UCSD-AML1 (cell line): Measurements from ENCODE around the gene NAA38.

Source experiments
- DNase-seq: peaks from one replicate; lab custom pipeline; 2025; ENCODE audit not compliant: unreplicated experiment; lab: John Stamatoyannopoulos, UW

NAA38 gene

DNA sequence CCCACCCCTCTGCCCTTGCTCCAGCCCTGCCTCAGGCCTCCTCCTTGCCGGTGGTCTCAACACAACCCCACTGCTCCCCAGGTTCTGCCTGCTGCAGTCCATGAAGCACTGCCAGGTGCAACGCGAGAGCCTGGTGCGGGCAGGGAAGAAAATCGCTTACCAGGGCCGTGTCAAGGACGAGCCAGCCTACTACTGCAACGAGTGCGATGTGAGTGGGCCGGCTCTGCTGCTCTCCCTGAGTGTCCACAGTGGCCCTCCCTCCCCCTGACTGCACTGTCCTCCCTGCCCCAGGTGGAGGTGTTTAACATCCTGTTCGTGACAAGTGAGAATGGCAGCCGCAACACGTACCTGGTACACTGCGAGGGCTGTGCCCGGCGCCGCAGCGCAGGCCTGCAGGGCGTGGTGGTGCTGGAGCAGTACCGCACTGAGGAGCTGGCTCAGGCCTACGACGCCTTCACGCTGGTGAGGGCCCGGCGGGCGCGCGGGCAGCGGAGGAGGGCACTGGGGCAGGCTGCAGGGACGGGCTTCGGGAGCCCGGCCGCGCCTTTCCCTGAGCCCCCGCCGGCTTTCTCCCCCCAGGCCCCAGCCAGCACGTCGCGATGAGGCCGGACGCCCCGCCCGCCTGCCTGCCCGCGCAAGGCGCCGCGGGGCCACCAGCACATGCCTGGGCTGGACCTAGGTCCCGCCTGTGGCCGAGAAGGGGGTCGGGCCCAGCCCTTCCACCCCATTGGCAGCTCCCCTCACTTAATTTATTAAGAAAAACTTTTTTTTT lies 4.3 kb downstream of the NAA38 start:
- no peak for DNase-seq

DNA sequence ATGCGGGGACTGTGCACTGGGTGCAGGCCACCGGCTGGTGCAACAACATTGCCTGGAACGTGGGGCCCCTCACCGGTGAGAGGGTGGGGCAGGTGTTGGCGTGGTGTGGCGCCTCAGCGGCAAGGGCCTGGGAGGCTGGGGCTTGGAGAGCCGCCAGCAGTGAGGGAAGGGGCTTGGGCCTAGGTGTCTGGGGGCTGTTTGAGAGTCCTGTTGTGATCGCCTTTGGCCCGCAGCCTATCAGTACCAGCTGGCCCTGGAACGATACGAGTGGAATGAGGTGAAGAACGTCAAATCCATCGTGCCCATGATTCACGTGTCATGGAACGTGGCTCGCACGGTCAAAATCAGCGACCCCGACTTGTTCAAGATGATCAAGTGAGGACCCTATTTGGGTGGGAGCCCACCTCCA lies 5.1 kb downstream of the NAA38 start:
- no peak for DNase-seq

DNA sequence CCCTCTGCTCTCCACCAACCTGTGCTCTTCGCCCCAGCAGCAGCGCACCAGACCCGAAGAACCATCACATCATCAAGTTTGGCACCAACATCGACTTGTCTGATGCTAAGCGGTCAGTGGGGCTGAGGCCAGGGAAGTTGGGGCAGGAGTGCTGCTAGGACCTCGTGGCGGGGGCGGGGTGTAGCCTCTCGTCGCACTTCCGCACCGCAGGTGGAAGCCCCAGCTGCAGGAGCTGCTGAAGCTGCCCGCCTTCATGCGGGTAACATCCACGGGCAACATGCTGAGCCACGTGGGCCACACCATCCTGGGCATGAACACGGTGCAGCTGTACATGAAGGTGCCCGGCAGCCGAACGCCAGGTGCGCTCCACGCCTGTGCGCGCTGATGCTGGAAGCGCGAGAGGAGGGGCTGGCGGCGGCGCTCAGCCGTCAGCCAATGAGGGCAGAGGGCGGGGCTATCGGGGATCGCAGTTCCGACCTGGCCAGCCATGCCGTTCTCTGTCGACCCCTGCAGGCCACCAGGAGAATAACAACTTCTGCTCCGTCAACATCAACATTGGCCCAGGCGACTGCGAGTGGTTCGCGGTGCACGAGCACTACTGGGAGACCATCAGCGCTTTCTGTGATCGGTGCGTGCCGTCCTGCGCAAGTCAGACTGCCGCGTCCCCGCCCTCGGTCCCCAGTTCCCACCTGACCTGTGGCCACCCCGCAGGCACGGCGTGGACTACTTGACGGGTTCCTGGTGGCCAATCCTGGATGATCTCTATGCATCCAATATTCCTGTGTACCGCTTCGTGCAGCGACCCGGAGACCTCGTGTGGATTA lies 5.7 kb downstream of the NAA38 start:
- peak; percentile 49 for DNase-seq

DNA sequence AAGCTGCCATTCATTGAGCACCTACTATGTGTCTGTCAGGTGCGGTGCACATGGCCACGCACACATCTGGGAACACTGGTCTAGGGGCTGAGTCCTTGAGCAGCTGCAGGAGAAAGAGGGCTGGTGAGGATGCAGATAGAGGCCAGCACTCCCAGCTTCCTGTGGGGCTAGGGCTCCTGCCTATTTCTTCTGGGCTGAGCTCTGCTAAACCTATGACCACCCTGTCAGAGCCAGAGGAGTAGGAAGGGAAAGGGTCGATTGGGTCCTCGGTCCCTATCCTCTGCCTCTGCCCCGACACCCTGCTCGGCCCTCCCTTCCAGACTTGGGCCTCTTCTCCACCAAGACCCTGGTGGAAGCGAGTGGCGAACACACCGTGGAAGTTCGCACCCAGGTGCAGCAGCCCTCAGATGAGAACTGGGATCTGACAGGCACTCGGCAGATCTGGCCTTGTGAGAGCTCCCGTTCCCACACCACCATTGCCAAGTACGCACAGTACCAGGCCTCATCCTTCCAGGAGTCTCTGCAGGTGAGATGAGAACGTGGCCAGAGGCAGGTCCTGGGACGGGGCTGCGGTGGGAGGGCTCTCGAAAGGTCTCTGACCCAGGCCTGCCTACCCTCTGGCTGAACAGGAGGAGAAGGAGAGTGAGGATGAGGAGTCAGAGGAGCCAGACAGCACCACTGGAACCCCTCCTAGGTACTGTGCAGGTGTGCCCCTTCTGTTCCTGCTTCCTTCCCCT lies 6.5 kb downstream of the NAA38 start:
- no peak for DNase-seq

DNA sequence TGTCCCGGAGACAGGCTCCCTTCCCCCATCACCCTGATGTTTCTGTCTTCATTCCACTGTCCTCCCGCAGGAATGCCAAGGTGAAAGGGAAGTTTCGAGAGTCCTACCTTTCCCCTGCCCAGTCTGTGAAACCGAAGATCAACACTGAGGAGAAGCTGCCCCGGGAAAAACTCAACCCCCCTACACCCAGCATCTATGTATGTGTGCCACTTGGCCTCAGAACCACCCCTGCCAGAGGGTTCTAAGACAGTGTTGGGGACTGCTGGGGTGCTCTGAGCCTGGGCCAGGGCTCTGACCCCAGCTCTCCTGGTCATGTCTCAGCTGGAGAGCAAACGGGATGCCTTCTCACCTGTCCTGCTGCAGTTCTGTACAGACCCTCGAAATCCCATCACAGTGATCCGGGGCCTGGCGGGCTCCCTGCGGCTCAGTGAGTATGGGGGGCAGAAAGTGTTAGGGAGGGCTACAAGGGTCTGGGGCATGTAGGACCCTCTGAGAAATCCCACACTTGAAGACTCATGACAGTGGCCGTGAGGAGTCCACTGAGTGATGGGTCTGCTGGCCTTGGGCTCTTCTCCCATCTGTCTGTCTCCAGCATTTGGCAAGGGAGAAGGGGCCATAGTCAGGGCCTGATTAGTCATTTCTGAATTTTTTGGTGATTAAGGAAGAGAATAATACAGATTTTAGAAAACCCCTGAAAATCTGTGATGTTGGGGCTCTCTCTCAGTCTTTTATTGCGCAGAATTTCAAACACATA lies 7.4 kb downstream of the NAA38 start:
- DNase-seq = no peak

DNA sequence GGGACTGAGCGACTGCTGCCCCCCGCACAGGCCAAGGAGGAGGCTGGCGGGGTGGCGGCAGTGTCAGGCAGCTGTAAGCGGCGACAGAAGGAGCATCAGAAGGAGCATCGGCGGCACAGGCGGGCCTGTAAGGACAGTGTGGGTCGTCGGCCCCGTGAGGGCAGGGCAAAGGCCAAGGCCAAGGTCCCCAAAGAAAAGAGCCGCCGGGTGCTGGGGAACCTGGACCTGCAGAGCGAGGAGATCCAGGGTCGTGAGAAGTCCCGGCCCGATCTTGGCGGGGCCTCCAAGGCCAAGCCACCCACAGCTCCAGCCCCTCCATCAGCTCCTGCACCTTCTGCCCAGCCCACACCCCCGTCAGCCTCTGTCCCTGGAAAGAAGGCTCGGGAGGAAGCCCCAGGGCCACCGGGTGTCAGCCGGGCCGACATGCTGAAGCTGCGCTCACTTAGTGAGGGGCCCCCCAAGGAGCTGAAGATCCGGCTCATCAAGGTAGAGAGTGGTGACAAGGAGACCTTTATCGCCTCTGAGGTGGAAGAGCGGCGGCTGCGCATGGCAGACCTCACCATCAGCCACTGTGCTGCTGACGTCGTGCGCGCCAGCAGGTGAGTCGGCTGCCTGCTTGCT lies 8.1 kb downstream of the NAA38 start:
- DNase-seq = no peak

DNA sequence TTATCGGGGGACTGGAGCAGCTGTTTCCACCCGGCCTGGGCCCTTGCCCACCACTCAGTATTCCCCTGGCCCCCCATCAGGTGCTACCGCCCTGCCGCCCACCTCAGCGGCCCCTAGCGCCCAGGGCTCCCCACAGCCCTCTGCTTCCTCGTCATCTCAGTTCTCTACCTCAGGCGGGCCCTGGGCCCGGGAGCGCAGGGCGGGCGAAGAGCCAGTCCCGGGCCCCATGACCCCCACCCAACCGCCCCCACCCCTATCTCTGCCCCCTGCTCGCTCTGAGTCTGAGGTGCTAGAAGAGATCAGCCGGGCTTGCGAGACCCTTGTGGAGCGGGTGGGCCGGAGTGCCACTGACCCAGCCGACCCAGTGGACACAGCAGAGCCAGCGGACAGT lies 8.6 kb downstream of the NAA38 start:
- DNase-seq = no peak

DNA sequence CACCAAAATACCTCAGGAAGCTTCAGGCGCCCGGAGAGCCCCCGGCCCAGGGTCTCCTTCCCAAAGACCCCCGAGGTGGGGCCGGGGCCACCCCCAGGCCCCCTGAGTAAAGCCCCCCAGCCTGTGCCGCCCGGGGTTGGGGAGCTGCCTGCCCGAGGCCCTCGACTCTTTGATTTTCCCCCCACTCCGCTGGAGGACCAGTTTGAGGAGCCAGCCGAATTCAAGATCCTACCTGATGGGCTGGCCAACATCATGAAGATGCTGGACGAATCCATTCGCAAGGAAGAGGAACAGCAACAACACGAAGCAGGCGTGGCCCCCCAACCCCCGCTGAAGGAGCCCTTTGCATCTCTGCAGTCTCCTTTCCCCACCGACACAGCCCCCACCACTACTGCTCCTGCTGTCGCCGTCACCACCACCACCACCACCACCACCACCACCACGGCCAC lies 9.2 kb downstream of the NAA38 start:
- DNase-seq = no peak

DNA sequence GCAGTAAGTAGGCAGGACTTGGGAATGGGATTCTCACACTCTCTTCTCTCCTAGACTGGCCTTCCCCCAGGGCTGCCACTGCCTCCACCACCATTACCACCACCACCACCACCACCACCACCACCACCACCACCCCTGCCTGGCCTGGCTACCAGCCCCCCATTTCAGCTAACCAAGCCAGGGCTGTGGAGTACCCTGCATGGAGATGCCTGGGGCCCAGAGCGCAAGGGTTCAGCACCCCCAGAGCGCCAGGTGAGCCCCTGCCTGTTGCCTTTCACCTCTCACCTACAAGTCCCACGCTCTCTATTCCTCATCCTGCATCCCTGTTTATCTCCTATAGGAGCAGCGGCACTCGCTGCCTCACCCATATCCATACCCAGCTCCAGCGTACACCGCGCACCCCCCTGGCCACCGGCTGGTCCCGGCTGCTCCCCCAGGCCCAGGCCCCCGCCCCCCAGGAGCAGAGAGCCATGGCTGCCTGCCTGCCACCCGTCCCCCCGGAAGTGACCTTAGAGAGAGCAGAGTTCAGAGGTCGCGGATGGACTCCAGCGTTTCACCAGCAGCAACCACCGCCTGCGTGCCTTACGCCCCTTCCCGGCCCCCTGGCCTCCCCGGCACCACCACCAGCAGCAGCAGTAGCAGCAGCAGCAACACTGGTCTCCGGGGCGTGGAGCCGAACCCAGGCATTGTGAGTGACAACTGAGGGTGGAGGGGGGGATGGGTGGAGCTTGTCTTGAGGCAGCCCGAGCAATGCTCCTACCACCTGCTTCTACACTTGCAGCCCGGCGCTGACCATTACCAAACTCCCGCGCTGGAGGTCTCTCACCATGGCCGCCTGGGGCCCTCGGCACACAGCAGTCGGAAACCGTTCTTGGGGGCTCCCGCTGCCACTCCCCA lies 10.3 kb downstream of the NAA38 start:
- DNase-seq = no peak

DNA sequence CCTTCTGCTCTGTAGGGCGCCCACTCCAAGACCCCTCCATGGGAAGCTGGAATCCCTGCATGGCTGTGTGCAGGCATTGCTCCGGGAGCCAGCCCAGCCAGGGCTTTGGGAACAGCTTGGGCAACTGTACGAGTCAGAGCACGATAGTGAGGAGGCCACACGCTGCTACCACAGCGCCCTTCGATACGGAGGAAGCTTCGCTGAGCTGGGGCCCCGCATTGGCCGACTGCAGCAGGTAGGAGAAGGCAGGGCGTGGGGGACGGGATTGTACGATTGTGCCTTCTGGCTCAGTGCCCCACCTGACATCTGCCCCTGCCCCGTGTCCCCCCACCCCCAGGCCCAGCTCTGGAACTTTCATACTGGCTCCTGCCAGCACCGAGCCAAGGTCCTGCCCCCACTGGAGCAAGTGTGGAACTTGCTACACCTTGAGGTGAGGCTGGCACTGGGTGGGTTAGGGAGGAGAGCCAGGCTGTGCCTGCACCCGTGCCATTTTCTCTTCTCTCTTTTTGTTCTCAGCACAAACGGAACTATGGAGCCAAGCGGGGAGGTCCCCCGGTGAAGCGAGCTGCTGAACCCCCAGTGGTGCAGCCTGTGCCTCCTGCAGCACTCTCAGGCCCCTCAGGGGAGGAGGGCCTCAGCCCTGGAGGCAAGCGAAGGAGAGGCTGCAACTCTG lies 11.2 kb downstream of the NAA38 start:
- no peak for DNase-seq

DNA sequence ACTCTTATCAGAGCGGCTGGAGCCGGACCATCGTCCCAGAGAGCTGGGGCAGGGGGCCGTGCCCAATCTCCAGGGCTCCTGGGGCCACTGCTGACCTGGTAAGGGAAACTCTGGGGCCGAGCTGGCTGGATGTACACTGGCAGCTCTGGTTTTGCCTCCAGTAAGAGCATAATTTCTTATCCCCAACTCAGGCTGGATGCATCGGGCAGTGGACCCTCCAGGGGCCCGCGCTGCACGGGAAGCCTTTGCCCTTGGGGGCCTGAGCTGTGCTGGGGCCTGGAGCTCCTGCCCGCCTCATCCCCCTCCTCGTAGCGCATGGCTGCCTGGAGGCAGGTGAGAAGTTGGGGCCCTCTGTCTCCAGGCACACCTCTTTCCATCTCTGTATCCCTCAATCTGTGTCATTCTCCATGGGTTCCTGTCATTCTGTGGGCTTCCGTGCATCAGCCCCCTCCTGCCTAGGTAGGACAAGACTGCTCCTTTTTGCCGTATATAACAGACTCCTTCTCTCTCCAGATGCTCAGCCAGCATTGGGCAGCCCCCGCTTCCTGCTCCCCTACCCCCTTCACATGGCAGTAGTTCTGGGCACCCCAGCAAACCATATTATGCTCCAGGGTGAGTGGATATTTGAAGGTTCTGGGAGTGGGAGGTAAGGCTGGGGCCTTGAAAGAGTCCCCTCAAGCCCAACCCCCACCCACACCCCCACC lies 11.8 kb downstream of the NAA38 start:
- no peak for DNase-seq

DNA sequence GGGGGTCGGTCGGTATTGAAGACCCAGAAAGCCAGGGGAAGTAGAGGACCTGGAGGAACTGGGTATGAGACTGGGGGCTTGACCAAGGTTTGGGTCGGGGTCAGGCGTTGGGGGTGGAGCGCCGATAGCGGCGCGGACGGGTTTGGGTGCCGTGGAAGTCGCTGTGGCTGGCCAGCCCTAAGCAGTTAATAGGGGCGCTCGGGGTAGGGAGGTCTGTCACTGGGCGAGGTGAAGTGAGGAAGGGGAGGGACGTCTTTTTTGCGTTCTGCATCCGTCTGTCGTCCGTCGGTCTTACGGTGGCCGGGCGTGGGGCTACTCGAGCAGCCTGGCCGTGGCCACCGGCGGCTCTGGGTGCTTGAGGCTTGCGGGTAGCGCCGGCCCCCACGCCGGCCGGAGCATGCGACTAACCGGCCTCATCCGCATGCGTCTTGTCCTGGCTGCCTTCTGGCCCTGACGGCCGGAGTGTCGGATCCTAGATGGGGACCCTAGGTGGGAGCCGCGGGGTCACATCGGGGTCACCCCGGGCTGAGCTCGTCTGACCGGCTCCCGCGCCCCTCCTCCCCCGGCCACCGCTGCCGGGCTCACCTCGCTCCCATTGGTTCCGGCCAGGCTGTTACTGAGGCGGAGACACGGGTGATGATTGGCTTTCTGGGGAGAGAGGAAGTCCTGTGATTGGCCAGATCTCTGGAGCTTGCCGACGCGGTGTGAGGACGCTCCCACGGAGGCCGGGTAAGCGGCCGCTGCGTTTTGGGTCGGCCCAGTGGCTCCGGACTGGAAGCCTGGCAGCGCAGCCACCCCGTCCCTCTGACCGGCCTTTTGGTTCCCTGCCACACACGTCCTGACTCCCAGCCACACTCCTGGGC lies 12.8 kb downstream of the NAA38 start:
- DNase-seq = peak; percentile 84

DNA sequence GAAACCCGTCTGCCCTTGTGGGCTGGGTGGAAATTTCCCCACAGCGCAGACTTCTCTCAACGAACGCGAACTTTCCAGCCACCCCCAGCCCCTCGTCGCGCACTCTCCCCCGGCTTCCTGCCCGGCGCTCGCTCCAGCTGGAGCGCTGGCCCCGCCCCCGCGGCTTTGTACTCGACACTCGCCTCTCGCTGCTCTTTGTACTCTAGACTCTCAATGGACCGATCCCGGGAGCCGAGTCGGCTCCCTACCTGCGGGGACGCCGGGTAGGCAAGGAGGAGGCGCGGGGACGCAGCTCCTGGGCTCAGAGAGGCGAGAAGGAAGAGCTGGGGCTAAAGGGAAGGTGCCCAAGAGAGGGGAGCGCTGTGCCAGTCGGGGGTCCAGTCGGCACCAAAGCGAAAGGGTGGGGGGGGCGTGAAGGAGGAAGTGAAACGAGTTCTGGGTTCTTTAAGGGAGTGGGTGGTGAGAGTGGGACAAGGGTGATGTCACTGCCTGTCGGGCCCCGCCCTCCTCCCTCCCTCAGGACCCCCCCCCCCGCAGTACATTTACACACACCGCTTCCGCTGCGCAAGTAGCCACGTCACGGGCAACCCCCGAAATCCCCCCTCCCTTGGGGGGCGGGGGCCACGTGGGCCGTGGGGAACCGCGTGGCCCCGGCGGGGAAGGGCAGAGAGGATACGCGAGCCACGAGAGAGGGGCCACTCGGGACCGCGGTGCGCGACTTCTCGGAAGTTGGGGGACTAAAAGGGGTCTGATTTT lies 13.6 kb downstream of the NAA38 start:
- DNase-seq = peak; percentile 83

DNA sequence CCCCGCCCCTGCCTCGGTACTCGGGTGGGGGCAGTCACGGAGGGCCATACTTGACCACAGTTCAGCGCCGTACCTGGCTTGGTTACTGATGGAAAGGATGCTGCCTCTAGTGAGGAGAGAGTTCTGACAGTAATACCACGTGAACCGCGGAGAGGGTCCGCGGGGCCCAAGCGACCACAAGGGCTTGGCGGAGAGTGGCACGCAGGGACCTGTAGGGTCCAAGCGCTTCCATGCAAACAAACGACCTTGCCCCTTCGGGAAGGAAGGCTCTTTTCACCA lies 14.2 kb downstream of the NAA38 start:
- no peak for DNase-seq

DNA sequence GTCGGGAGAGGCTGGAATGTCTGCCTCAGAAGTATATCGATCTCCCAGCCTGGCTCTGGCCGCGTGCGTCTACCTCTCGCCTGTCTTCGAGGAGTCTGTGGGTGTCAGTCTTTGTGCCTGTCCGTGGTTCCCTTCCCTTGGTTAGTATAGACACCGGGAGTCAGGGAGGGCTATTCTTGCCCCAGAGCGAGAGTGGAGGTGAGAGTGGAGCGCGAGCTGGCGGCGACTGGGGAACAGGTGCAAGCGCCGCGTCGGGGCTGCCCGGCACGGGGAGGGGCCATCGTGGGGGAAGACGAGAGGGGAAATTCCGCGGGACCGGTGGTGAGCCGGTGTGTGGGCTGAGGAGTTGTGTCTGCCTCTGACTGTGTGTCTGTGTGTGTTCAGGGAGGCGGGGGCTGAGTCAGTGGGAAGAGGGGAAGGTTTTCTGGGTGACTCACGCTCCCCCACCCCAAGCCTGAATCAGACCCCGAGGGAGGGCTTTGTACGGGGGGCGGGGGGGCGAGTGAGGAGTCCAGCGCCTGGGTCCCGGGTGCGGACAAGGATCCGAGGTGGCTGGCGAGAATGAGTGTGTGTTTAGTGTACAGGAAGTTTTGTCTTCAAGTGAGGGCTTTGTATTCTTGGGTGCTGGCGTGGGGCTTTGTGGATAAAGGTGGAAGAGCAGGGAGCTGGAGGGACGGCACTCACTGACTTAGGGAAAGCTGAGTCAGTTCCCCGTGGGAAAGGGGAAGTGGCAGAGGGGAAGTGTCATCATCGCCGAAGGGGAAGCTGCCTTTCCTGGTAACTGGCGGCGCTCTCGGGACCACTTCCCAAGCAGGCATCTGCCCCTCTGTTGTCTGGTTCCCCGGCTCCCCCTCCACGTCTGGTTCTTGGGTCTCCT lies 14.7 kb downstream of the NAA38 start:
- DNase-seq = peak; percentile 84

DNA sequence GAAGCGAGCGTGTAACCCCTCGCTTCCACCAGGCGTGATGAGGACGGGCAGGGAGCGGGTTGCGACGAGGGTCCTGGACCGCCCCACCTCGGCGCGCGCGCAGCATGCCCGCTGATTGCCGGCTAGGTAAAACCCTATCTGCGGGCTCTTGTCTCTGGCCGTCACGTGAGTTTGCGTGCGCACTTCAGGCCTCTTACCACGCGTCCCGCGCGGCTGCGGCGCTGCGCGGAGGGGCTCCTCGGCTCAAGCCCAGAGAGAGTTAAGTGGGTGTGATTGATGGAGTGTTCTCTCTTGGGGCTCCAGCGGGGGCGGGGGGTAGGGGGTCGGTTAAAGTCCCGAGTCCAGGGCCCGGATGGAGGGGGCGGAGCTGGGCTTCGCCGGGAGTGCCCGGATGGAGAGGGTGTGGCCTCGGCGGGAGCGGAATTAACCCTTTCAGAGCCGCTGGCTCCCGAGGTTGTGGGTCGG lies 15.4 kb downstream of the NAA38 start:
- peak; percentile 91 for DNase-seq
